Stimulated activated CD8-positive, alpha-beta memory T cell treated with anti-CD3 and anti-CD28 coated beads, Interleukin-15, amount 100 ng/mL, for 4 hours (primary cell): Measurements from ENCODE around the gene MYL6.
A peak's percentile ranks its signal among the peaks of the same experiment; 100 is the strongest.
"Not testable (repeated sequence)": the region's sequence is repeated elsewhere in the genome, so short reads cannot be mapped to it uniquely, and the experiment has no call there.

ENCODE experiments used
- DNase-seq, 2 donors: peaks; one replicate each; pipeline ENCODE4 v3.0.0-alpha.2; 2020; ENCODE audit warnings: low read depth in 2 of 2

Gene MYL6

GRCh38 chr12:56189099-56189917, 31.1 kb downstream of the MYL6 start, which contains the start of gene SMARCC2:
TSS of gene SMARCC2 (minus strand) at chr12:56189483. CDS start at chr12:56189461, 22 bp downstream.
- peak; percentile 58 to 71 for DNase-seq

- DNase-seq, result peak; percentile 56 to 57
These were observed 31.9 kb downstream of the MYL6 start for GRCh38 chr12:56189918-56190694.

- no peak for DNase-seq
These were observed 32.6 kb downstream of the MYL6 start for GRCh38 chr12:56190695-56191155.

- DNase-seq, result no peak
These were observed 34.4 kb downstream of the MYL6 start for GRCh38 chr12:56192582-56192981.

GRCh38 chr12:56193025-56193578, 34.9 kb downstream of the MYL6 start:
- peak in 1 of 2 donors; percentile 57 for DNase-seq

- not testable (repeated sequence) for DNase-seq
These were observed 38.8 kb downstream of the MYL6 start for GRCh38 chr12:56196818-56197550.

- no peak for DNase-seq
These were observed 39.9 kb downstream of the MYL6 start for GRCh38 chr12:56197921-56198635.

GRCh38 chr12:56198836-56199235, 40.7 kb downstream of the MYL6 start:
- DNase-seq, result no peak

- no peak for DNase-seq
These were observed 44.2 kb downstream of the MYL6 start for GRCh38 chr12:56202366-56202765.

GRCh38 chr12:56202838-56203237, 44.7 kb downstream of the MYL6 start:
- no peak for DNase-seq

- DNase-seq, result no peak
These were observed 46.1 kb downstream of the MYL6 start for GRCh38 chr12:56204275-56204674.

GRCh38 chr12:56205445-56205844, 47.3 kb downstream of the MYL6 start:
- no peak for DNase-seq

- no peak for DNase-seq
These were observed 48.5 kb downstream of the MYL6 start for GRCh38 chr12:56206452-56207166.

GRCh38 chr12:56208006-56208405, 49.8 kb downstream of the MYL6 start:
- DNase-seq, result no peak
